Peyer's patch (tissue), 4 donors: ENCODE results near the gene RSAD2.

Experiments used
- POLR2A ChIP-seq, 2 donors: fragments of 450-650 bp; IDR thresholded peaks; one replicate each; pipeline ENCODE4 v1.5.1; 2017; ENCODE audit warnings: antibody characterized with exemption in 2 of 2, mild to moderate bottlenecking in 2 of 2, moderate library complexity in 2 of 2
- TF ChIP-seq, protein P1 (sequence below), 6 experiments: fragments of 450-650 bp in 4 of 6; fragments of 200-600 bp in 2 of 6; sonication (generic) in 1 of 6; IDR thresholded peaks; one replicate each; pipeline ENCODE4 v1.5.1; 2017 to 2019; ENCODE audit warnings: antibody characterized with exemption in 6 of 6, mild to moderate bottlenecking in 3 of 6, moderate library complexity in 1 of 6

DNA sequence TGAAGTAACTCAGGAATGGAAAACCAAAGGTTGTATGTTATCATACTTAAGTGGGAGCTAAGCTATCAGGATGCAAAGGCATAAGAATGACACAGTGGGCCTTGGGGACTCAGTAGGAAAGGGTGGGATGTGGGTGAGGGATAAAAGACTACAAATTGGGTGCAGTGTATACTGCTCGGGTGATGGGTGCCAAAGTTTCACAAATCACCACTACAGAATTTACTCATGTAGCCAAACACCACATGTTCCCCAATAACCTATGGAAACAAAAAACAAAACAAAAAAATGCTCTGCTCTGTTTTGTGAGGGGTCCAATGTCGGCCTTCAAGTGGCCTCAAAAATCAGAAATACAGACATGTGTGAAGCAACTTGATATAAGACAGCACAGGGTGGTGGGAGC, 30.7 kb downstream of the RSAD2 start:
- TF ChIP-seq POLR2A (IDR thresholded peaks at IDR 0.05): no peak
- TF ChIP-seq, protein P1, sequence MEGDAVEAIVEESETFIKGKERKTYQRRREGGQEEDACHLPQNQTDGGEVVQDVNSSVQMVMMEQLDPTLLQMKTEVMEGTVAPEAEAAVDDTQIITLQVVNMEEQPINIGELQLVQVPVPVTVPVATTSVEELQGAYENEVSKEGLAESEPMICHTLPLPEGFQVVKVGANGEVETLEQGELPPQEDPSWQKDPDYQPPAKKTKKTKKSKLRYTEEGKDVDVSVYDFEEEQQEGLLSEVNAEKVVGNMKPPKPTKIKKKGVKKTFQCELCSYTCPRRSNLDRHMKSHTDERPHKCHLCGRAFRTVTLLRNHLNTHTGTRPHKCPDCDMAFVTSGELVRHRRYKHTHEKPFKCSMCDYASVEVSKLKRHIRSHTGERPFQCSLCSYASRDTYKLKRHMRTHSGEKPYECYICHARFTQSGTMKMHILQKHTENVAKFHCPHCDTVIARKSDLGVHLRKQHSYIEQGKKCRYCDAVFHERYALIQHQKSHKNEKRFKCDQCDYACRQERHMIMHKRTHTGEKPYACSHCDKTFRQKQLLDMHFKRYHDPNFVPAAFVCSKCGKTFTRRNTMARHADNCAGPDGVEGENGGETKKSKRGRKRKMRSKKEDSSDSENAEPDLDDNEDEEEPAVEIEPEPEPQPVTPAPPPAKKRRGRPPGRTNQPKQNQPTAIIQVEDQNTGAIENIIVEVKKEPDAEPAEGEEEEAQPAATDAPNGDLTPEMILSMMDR (IDR thresholded peaks at IDR 0.05): no peak
